GM18909 (cell line): ENCODE measurements around the gene SLC35G6.
A peak's percentile ranks its signal among the peaks of the same experiment; 100 is the strongest.
"Not testable (repeated sequence)": the region's sequence is repeated elsewhere in the genome, so short reads cannot be mapped to it uniquely, and the experiment has no call there.

ENCODE experiments used
- ATAC-seq: cut with Tn5 transposase; IDR thresholded peaks from one replicate; pipeline ENCODE4 v1.9.1; 2021; ENCODE audit warnings: mild to moderate bottlenecking; ENCODE audit not compliant: unreplicated experiment, poor library complexity

The SLC35G6 gene

GRCh38 chr17:7481275-7481674 lies at the start of gene SLC35G6:
SLC35G6 (plus strand) TSS chr17:7481446; CDS start chr17:7481517, 71 bp downstream.
- ATAC-seq: not testable (repeated sequence)

- ATAC-seq: no peak
Measured at GRCh38 chr17:7432296-7432695, 49.0 kb upstream of the SLC35G6 start.

GRCh38 chr17:7435676-7436555 lies 45.3 kb upstream of the SLC35G6 start:
- ATAC-seq: peak; percentile 28

- peak; percentile 30 for ATAC-seq
Measured at GRCh38 chr17:7436556-7437368, 44.5 kb upstream of the SLC35G6 start.

- no peak for ATAC-seq
Measured at GRCh38 chr17:7437369-7437863, 43.8 kb upstream of the SLC35G6 start.

- no peak for ATAC-seq
Measured at GRCh38 chr17:7437950-7438614, 43.2 kb upstream of the SLC35G6 start.

- ATAC-seq: no peak
Measured at GRCh38 chr17:7438656-7439460, 42.4 kb upstream of the SLC35G6 start.

- ATAC-seq: no peak
Measured at GRCh38 chr17:7439462-7440112, 41.7 kb upstream of the SLC35G6 start, which contains the start of gene FGF11. FGF11 (plus strand) TSS chr17:7439512; CDS start chr17:7439621, 109 bp downstream.

- ATAC-seq: no peak
Measured at GRCh38 chr17:7440113-7440833, 41.0 kb upstream of the SLC35G6 start.

GRCh38 chr17:7440834-7441195 lies 40.4 kb upstream of the SLC35G6 start:
- ATAC-seq: no peak

- ATAC-seq: no peak
Measured at GRCh38 chr17:7441266-7441665, 40.0 kb upstream of the SLC35G6 start.

GRCh38 chr17:7442142-7442541 lies 39.1 kb upstream of the SLC35G6 start:
- no peak for ATAC-seq

- no peak for ATAC-seq
Measured at GRCh38 chr17:7443499-7444485, 37.5 kb upstream of the SLC35G6 start.

- ATAC-seq: no peak
Measured at GRCh38 chr17:7444682-7445618, 36.3 kb upstream of the SLC35G6 start, which contains the start of gene CHRNB1. CHRNB1 (plus strand) TSS chr17:7445061; CDS start chr17:7445128, 67 bp downstream.

GRCh38 chr17:7445619-7445968 lies 35.7 kb upstream of the SLC35G6 start:
- ATAC-seq: no peak

- ATAC-seq: no peak
Measured at GRCh38 chr17:7448461-7448860, 32.8 kb upstream of the SLC35G6 start.
